Endodermal cell (in vitro differentiated cells): ENCODE data around the gene GAREM2. TPM values are rescaled to one million over a fixed set of nuclear protein-coding genes. Genes with fewer than 3 reads are reported as not detected.
A peak's percentile ranks its signal among the peaks of the same experiment; 100 is the strongest.

Experiments used
- DNase-seq: peaks from one replicate; pipeline ENCODE4 v3.0.0-alpha.2; 2017
- H3K27ac ChIP-seq: 2 replicates; pipeline ENCODE4 v1.5.1; 2013; ENCODE audit warnings: mild to moderate bottlenecking, low read depth, low read length, moderate library complexity
- H3K27me3 ChIP-seq: 2 replicates; pipeline ENCODE4 v1.6.1; 2013; ENCODE audit warnings: mild to moderate bottlenecking, low read length, moderate library complexity; ENCODE audit not compliant: insufficient read depth, control insufficient read depth, poor library complexity, severe bottlenecking
- H3K36me3 ChIP-seq: 2 replicates; pipeline ENCODE4 v1.7.0; 2013; ENCODE audit warnings: mild to moderate bottlenecking, low read length, moderate library complexity; ENCODE audit not compliant: control insufficient read depth, insufficient read depth
- H3K4me1 ChIP-seq: one replicate; pipeline ENCODE4 v1.7.0; 2013; ENCODE audit warnings: low read length; ENCODE audit not compliant: control insufficient read depth, insufficient read depth
- H3K4me3 ChIP-seq: 2 replicates; pipeline ENCODE4 v1.5.1; 2013; ENCODE audit warnings: mild to moderate bottlenecking, low read length, moderate library complexity
- H3K9ac ChIP-seq: 2 replicates; pipeline ENCODE4 v1.6.1; 2013; ENCODE audit warnings: mild to moderate bottlenecking, low read length, moderate library complexity; ENCODE audit not compliant: poor library complexity, severe bottlenecking; ENCODE audit errors: extremely low read depth
- H3K9me3 ChIP-seq: 2 replicates; pipeline ENCODE4 v1.6.1; 2013; ENCODE audit warnings: mild to moderate bottlenecking, low read length, moderate library complexity; ENCODE audit not compliant: control insufficient read depth
- H3K27ac Mint-ChIP-seq: 2 replicates; pipeline ENCODE4 v1.8.0; 2020; ENCODE audit warnings: mixed read lengths
- H3K27me3 Mint-ChIP-seq: 2 replicates; pipeline ENCODE4 v1.8.0; 2021; ENCODE audit warnings: mild to moderate bottlenecking, mixed read lengths; ENCODE audit not compliant: insufficient read depth
- H3K36me3 Mint-ChIP-seq: 2 replicates; pipeline ENCODE4 v1.8.0; 2020; ENCODE audit warnings: low read depth, mixed read lengths
- H3K4me1 Mint-ChIP-seq: 2 replicates; pipeline ENCODE4 v1.8.0; 2020; ENCODE audit warnings: mixed read lengths
- H3K4me3 Mint-ChIP-seq: 2 replicates; pipeline ENCODE4 v1.8.0; 2020; ENCODE audit warnings: mild to moderate bottlenecking, moderate library complexity, mixed read lengths
- H3K9me3 Mint-ChIP-seq: 2 replicates; pipeline ENCODE4 v1.8.0; 2020; ENCODE audit warnings: mild to moderate bottlenecking, mixed read lengths
- CTCF ChIP-seq: fragments of 200-600 bp; sonication (generic); conservative IDR thresholded peaks from 2 replicates; pipeline ENCODE4 v1.5.0; 2021; ENCODE audit warnings: antibody characterized with exemption, mild to moderate bottlenecking
- WGBS, 2 experiments: methylation state at CpG; one replicate each; pipeline versions ENCODE4 v1.1.5 to v1.1.7; 2013; ENCODE audit warnings: missing lambda C conversion rate in 2 of 2, mixed read lengths in 1 of 2; ENCODE audit not compliant: insufficient coverage in 1 of 2, insufficient read length in 1 of 2; 5-methylcytosine and 5-hydroxymethylcytosine counted together
- total RNA-seq, 2 donors: library from RNA; stranded (reverse); fragmentation: NEBNext Ultra II Directional in 1 of 2; extraction: Animal tissue kit (Norgen Biotek cat#: 25700) in 1 of 2; gene quantifications; 2 replicates in 1 of 2; 3 replicates in 1 of 2; pipeline ENCODE4 v1.2.1, GENCODE V29; 2021

GAREM2 gene
- total RNA-seq, 2 donors from 2014 or later, result 6.0 to 8.1 TPM

- H3K9me3 Mint-ChIP-seq, result no peaks in the 10 kb centered on the region
- WGBS, 2 experiments, result 96 to 97% methylated on average over 10 to 16 of the region's 16 CpGs
- peaks cover 47% of the 10 kb centered on the region for H3K27me3 Mint-ChIP-seq
- no peaks in the 10 kb centered on the region for H3K9me3 ChIP-seq
- H3K36me3 ChIP-seq, result peaks cover 19% of the 10 kb centered on the region
- H3K4me3 Mint-ChIP-seq, result peak overlapping the region; percentile 62
- no peak for TF ChIP-seq CTCF
- peak overlapping the region; percentile 80 for H3K4me3 ChIP-seq
- H3K27ac ChIP-seq, result no peak overlapping the region
- H3K27ac Mint-ChIP-seq, result no peak overlapping the region
- no peak for DNase-seq
- H3K27me3 ChIP-seq, result peaks cover 14% of the 10 kb centered on the region
- H3K4me1 ChIP-seq, result no peaks in the 10 kb centered on the region
- no peak overlapping the region for H3K9ac ChIP-seq
- peaks cover 4% of the 10 kb centered on the region for H3K4me1 Mint-ChIP-seq
- H3K36me3 Mint-ChIP-seq, result peaks cover 12% of the 10 kb centered on the region
Observed at GRCh38 chr2:26185954-26186770, 13.3 kb downstream of the GAREM2 start.

GRCh38 chr2:26187114-26187513 lies 14.2 kb downstream of the GAREM2 start:
- no peak for DNase-seq
- Histone ChIP-seq H3K9me3 (no peaks in the 10 kb centered on the region), H3K9ac (no peak overlapping the region), H3K36me3 (peaks cover 28% of the 10 kb centered on the region), H3K27ac (no peak overlapping the region), H3K27me3 (peaks cover 14% of the 10 kb centered on the region), H3K4me1 (no peaks in the 10 kb centered on the region), H3K4me3 (no peak overlapping the region)
- TF ChIP-seq CTCF, result no peak
- 95 to 97% methylated on average over 6 to 15 of the region's 15 CpGs for WGBS, 2 experiments
- no peak overlapping the region for H3K27ac Mint-ChIP-seq
- H3K4me3 Mint-ChIP-seq, result no peak overlapping the region
- peaks cover 4% of the 10 kb centered on the region for H3K4me1 Mint-ChIP-seq
- peaks cover 39% of the 10 kb centered on the region for H3K27me3 Mint-ChIP-seq
- H3K36me3 Mint-ChIP-seq, result peaks cover 22% of the 10 kb centered on the region
- no peaks in the 10 kb centered on the region for H3K9me3 Mint-ChIP-seq

DNA sequence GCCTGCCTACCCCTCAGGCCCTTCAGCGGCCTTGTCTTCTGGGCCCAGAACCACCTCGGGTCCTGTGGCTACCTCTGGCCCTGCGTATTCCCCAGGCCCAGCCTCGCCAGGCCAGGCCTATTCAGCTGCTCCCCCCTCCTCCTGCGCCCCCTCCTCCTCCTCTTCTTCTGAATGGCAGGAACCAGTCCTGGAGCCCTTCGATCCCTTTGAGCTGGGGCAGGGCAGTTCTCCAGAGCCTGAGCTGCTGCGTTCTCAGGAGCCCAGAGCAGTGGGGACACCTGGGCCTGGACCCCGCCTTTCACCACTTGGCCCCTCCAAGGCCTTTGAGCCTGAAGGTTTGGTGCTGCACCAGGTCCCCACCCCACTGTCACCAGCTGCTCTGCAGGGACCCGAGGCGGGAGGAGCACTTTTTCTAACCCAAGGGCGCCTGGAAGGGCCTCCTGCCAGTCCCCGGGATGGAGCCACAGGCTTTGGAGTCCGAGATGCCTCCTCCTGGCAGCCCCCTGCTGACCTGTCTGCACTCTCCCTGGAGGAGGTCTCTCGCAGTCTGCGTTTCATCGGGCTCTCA lies 14.7 kb downstream of the GAREM2 start:
- Mint-ChIP-seq H3K9me3 (no peaks in the 10 kb centered on the region), H3K4me3 (no peak overlapping the region), H3K27ac (no peak overlapping the region), H3K4me1 (peaks cover 4% of the 10 kb centered on the region), H3K36me3 (peaks cover 26% of the 10 kb centered on the region), H3K27me3 (peaks cover 34% of the 10 kb centered on the region)
- Histone ChIP-seq H3K27me3 (peaks cover 14% of the 10 kb centered on the region), H3K27ac (no peak overlapping the region), H3K36me3 (peaks cover 33% of the 10 kb centered on the region), H3K9me3 (no peaks in the 10 kb centered on the region), H3K9ac (no peak overlapping the region), H3K4me1 (no peaks in the 10 kb centered on the region), H3K4me3 (no peak overlapping the region)
- WGBS, 2 experiments, result 91 to 93% methylated on average over 15 to 16 of the region's 16 CpGs
- TF ChIP-seq CTCF, result no peak
- peak; percentile 50 for DNase-seq
